HG03039 (cell line): ENCODE measurements around the gene ASAP3.

Experiments used
- ATAC-seq: cut with Tn5 transposase; IDR thresholded peaks from one replicate; pipeline ENCODE4 v1.9.1; 2021; ENCODE audit warnings: mild to moderate bottlenecking, moderate library complexity; ENCODE audit not compliant: unreplicated experiment

Gene ASAP3

DNA sequence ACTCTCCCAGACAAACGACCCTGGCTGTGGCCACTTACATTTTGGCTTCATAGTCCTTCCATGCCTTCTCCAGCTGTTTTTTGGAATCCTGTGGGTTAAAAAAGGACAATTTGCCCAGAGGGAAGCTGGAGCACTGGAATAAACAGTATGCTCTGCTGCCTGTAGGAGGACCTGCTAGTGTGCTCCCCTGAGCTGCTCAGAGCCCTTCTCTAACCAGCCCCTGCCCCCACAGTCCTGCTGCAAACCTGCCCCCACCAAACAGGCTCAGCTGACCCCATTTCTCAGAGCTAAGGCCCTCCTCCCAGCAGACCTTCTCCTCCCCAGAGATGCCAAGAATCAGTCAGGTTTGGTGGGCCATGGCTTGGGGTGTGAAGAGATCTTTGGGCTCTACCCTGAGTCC is 32.5 kb downstream of the ASAP3 start:
- no peak for ATAC-seq

DNA sequence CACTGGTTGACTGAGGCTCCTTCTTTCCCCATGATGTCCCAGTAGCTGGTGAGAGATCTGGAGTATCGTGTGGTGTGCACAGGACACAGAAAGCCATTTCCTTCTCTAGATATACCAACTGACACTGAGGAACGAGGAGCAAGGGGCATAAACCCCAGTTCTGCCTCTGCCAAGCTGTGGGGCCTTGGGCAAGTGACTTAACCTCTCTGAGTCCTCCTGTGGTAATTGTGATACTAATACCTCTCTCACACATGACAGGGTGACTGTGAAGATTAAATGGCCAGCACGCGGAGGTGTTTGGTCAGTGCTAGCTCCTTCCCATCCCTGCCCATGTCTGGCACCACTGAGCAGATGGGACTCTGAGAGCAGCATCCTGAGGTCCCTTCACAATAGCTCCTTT is 33.1 kb downstream of the ASAP3 start:
- no peak for ATAC-seq

DNA sequence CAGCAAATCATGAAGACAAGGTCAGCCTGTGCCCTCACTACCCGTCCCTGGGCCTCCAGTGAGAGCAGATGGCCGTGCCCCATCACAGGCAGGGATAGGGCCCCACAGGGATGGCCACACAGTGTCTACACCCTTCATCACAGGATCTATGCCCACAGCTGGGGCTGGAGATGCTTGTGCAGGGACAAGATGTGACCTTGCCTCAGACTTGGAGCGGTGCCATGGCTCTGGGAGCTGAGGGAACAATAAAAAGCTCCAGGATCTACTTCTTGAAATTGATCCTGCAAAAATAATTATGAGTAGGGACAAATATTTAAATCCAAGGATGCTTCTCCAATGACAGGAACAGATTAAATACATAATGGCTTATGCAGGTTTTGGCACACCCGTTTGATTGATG is 34.0 kb downstream of the ASAP3 start:
- no peak for ATAC-seq

DNA sequence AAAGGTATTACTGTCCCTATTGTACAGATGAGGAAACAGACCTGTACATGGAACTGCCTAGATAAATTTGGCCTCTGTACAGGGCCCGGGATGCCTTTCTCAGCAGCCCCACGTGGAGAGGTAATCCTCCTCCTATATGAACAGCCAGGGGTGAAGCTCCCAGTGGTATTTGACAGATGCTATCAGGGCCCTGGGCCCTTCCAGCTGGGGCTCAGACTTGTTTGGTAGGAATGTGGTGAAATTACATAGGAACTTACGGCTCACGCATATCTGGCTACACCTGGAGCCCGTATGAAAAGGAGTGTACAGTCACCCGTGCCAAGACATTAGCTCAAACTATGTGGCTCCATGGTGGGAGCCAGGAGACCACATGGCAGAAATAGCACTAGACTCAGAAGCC is 34.7 kb downstream of the ASAP3 start:
- ATAC-seq: no peak

DNA sequence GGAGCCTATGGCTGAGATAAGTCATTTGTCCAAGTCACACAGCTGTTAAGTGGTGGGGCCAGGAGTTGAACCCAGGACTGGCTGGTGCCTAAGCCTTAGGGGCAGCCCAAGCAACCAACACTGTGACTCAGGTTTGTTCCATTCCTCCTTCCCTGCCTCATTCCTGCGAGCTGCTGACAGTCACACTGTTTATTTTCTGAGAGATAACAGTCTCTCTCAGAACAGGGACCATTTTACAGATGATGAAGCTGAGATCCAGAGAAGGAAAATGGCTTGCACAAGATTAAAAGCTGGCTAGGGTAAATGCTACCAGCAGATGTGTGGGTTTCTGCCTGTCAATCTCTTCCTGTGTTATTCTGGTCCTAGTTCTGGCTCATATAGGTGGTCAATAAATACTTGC is 35.1 kb downstream of the ASAP3 start:
- no peak for ATAC-seq

DNA sequence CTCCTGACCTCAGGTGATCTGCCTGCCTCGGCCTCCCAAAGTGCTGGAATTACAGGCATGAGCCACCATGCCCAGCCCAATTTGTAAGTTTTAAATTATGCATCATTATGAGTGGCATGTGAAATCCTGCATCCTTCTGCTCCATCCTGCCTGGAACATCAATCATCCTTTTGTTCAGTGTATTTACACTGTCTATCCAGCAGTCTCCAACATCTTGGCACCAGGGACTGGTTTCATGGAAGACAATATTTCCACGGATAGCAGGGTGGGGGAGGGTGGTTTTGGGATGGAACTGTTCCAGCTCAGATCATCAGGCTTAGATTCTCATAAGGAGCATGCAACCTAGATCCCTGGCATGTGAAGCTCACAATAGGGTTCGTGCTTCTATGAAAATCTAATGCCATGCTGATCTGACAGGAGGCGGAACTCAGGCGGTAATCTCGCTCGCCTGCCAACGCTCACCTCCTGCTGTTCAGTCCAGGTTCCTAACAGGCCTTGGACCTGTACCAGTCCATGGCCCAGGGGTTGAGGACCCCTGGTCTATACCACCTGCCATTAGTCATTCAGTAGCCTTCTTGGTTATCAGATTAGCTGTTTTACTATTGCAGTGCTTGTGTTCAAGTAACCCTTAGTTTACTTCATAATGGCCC is 37.2 kb downstream of the ASAP3 start:
- no peak for ATAC-seq

DNA sequence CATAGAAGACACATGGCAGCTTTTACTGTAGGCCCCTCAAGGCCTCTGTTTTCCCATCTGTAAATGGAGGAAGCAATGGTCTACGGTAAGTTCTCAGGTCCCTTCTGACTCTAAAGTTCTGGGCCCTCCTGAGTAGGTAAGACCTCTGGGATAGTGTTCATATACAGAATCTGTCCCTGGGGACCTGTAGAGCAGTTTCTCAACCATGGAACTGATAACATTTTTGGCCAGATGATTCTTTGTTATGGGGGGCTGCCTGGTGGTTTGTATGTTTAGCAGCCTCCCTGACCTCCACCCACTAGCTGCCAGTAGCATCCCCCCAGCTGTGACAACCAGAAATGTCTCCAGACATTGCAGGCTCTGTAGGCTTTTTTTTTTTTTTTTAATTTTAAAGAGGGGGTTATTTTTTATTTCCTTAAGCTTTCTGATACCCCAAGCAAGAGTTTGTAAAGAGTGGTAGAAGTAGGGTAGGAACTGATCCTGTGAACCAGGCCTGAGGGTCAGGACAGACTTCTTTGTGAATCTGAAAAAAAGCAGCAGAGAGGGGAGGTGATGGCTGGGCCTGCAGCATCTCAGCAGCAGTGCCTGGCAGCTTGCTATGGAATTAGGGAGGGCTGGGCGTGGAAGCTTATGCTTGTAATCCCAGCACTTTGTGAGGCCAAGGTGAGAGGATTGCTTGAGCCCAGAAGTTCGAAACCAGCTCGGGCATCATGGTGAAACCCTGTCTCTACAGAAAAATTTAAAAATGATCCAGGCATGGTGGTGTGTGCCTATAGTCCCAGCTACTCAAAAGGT is 39.2 kb downstream of the ASAP3 start:
- no peak for ATAC-seq

DNA sequence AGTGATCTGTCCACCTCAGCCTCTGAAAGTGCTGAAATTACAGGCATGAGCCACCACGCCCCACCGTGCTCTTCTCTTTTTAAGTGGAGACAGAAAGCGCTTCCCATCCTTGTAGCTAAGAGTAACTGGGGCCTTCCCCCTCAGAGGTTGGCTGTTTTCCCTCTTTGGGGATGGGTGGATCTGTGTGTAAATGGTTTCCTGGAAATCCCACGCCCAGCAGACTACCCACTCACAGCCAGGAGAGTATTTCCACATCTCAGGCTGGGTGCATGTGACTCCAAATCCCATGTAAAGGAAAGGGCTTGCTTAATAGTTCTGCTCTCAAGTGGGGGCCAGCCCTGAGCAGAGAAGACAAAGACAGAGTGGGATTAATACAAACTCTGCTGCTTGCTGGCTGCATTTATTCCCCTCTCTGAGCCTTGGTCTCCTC is 39.9 kb downstream of the ASAP3 start:
- ATAC-seq: no peak

DNA sequence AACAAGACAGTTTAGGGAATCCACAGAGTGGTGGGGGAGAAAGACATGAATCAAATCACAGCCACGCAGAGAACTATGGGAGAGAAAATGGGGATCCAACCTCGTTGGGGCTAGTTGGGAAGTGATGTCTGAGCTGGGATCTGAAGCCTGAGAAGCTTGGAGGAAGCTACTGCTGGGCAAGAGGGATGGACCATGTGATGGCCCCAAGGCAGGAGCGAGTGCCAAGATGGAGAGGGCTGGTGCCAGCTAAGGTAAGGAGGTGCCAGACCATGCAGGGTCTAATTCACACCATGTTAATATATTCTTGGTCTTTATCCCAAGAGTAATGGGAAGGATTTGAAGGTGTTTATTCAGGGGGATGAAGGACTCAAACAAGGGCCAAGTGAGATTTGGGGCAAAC is 41.2 kb downstream of the ASAP3 start:
- no peak for ATAC-seq

GRCh38 chr1:23441446-23442148 is 42.4 kb downstream of the ASAP3 start:
- no peak for ATAC-seq

DNA sequence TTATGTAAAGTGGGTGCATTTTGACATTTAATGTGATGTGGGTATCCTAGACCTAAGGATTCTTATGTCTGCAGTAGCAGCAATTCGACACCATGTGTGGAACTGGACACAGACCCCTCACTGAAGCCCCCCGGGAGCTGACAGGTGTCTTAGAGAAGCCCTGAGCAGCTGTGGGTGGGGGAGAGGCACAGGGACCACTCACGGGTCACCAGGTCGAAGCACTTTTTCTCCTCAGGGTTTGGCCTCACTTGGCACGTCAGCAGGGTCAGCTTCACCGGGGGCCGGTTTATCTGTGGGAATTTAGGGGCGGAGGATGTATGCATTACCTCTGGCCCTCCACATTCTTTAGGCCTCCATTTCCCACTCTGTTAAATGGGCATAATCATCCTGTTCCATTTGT is 45.4 kb downstream of the ASAP3 start:
- no peak for ATAC-seq

DNA sequence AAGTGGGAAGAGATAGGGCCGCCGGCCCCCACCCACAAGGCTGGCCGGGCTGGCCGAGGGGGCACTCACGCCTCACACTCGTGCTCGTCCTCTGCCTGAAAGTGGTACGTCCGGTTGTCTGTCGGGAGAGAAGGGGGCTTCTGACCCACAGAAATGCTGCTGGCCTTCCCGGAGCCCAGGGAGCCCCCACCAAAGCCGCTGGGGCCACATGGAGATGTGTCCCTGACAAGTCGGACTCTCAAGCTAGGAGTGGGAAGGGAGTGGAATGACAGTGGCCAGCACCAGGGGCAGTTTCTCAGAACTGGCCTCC is 46.7 kb downstream of the ASAP3 start:
- ATAC-seq: no peak

GRCh38 chr1:23436520-23437354 is 47.2 kb downstream of the ASAP3 start:
- ATAC-seq: no peak

DNA sequence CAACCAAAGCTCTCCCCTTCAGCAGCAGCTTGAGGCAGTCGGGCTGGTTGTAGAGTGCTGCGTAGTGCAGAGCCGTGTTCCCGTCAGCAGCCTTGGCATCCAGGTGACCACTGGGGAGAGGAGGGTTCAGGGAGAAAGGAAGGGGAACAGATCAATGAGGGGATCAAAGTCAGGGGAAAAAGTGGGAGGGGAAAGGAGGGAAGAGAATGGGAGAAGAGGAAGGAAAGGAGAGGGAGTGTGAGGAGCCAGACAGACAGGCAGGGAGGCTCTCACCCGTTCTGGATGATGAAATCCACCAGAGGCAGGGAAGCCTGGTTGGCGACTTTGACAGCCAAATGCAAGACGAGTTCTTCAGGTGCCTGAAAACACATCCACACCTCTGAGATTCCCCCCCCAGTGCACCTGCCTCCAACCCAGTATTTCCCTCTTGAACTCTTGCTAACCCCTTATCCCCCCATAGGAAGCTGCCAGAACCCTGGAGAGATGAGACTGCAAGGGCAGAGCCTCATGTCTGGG is 49.7 kb downstream of the ASAP3 start:
- ATAC-seq: no peak

- no peak for ATAC-seq
These were observed 50.9 kb downstream of the ASAP3 start for GRCh38 chr1:23433122-23433521.

DNA sequence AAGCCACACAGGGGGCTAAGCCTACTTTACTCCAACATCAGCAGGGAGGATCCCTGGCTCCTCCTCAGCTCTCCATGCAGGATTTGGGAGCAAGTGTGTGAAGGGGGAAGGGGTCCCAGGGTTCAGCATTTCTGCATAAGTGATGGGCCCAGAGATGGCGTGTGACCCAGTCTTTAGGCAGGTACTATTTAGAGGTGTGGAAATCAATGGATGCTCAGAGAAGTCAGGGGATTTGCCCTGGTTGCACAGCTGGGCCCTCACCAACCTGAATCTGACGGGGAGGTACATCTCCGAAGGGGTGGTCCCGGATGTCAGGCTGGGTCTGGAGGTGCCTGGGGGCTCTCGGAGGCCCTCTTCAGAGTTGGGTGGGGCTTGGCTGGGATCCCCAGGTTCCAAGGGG is 52.5 kb downstream of the ASAP3 start:
- ATAC-seq: no peak

DNA sequence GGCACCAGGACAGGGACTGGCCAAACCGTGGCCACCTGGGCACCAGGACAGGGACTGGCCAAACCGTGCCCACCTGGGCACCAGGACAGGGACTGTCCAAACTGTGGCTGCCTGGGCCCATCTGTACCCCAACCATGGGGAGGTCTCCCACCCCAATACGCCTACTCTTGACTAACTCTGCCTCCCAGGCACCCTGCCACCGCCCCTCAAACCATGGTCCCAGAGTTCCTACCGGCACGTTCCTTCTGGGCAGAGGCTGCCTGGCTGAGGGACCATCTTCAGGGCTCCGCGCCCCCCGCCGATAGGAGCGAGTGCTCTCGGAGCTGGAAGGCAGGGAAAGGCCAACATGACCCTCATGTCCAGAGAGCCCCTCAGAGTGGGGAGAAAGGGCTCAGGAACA is 53.2 kb downstream of the ASAP3 start:
- no peak for ATAC-seq

GRCh38 chr1:23428136-23428905 is 55.7 kb downstream of the ASAP3 start:
- no peak for ATAC-seq

- ATAC-seq: no peak
These were observed 56.4 kb downstream of the ASAP3 start for GRCh38 chr1:23427550-23427949.

DNA sequence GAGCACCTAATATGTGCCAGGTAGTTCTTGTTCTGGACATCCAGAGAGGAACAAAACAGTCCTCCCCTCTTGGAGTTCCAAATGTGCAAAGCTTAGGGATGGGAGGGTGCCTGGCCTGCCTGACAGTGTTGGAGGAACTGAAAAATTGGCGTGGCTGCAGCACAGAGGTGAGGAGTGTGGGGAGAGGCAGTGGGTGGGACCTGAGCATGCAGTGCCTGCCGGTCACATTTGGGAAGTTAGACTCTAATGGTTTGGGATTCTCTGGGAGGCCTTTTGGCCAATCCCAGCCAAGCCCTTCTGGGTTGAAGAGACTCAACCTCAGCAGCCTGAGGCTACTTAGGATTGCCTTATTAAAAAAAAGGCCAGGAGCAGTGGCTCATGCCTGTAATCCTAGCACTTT is 57.2 kb downstream of the ASAP3 start:
- ATAC-seq: no peak

DNA sequence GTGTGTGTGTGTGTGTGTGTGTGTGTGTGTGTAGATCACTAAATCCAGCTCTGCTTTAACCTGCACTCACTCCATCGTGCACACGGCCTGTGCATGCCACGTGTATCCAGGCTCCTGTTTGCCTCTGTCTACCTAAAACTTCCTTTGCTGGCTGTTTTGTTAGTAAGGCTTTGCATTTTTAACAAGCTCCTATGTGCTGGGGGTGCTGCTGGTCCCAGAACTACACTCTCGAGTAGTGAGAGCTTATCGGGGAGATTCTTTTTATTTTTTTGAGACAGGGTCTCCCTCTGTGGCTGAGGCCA is 58.8 kb downstream of the ASAP3 start:
- no peak for ATAC-seq
